ENCODE results near the gene UPP2. TPM values are rescaled to one million over a fixed set of nuclear protein-coding genes. Genes with fewer than 3 reads are reported as not detected.

UPP2 gene
- total RNA-seq, 1 experiment from 2014 or later: not detected

DNA sequence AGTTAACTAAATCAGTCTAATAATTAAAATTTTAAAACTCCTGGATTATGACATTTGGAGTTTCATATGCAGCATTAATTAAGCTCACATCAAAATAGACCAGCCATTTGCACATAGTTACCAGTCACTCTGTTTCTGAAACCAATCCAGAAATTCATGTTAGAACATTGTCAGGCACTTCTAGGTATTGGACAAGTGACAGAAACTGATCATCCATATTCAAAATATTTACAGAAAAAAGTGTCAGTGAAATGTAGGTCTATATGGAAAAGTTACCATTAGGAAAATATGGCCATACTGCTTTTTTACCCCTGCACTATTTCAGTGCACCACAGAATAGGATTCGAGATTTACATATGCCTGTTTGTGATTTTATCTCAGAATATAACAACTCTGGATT lies 33.4 kb downstream of the UPP2 start:
- Histone ChIP-seq H2BK20ac (ENCODE audit: low read depth, low read length, poor library complexity, severe bottlenecking) (no peak overlapping the region), H3K9ac (ENCODE audit: extremely low read depth, insufficient read length, low read length) (no peak overlapping the region), H2BK120ac (ENCODE audit: low read depth, low read length, poor library complexity, severe bottlenecking) (no peak overlapping the region), H3K27ac (ENCODE audit: insufficient read length, low read depth, low read length) (no peak overlapping the region), H3K23me2 (ENCODE audit: insufficient read length, low read depth, low read length, poor library complexity, severe bottlenecking) (no peaks in the 10 kb centered on the region), H2BK15ac (ENCODE audit: low read depth, low read length) (no peak overlapping the region), H3K14ac (ENCODE audit: insufficient read depth, low read length) (no peak overlapping the region), H3K27me3 (ENCODE audit: insufficient read depth, low read length) (no peaks in the 10 kb centered on the region), H3K23ac (ENCODE audit: insufficient read length, low read depth, low read length) (no peak overlapping the region), H3K4me2 (ENCODE audit: insufficient read depth, insufficient read length, low read length) (no peak overlapping the region), H2AK5ac (ENCODE audit: insufficient read length, low read length) (no peak overlapping the region), H3K56ac (ENCODE audit: insufficient read length, low read depth, low read length) (no peak overlapping the region), H4K5ac (ENCODE audit: insufficient read length, low read depth, low read length) (no peak overlapping the region), H3K4ac (ENCODE audit: low read depth, low read length) (no peak overlapping the region), H3K18ac (ENCODE audit: insufficient read length, low read depth, low read length) (no peak overlapping the region), H3K79me1 (ENCODE audit: insufficient read depth, low read depth, low read length, poor library complexity, severe bottlenecking) (no peaks in the 10 kb centered on the region), H3T11ph (ENCODE audit: low read length) (no peak overlapping the region), H2BK5ac (ENCODE audit: insufficient read length, low read length) (no peak overlapping the region), H3K79me2 (ENCODE audit: insufficient read depth, low read length) (no peaks in the 10 kb centered on the region), H2AFZ (ENCODE audit: low read length) (no peak overlapping the region), H4K91ac (ENCODE audit: insufficient read length, low read depth, low read length) (no peak overlapping the region), H4K8ac (replicated peaks; ENCODE audit: insufficient read length, low read depth, low read length) (no peak overlapping the region), H3K4me1 (ENCODE audit: insufficient read depth, low read length) (no peaks in the 10 kb centered on the region; the same call in 1 of the 2 replicates), H4K20me1 (ENCODE audit: control insufficient read depth, insufficient read depth, insufficient read length) (no peaks in the 10 kb centered on the region), H3K9me3 (ENCODE audit: control insufficient read depth, low read depth, low read length) (no peaks in the 10 kb centered on the region), H2BK12ac (ENCODE audit: insufficient read length, low read depth, low read length) (no peak overlapping the region)
- DNase-seq: no peak
- WGBS (ENCODE audit: extremely low coverage, insufficient read length, low lambda C conversion rate): no CpG with 5 or more reads among the region's 1 CpG
- no peak for TF ChIP-seq CTCF (conservative IDR thresholded peaks at IDR 0.05)
- H3K27me3 Mint-ChIP-seq (ENCODE audit: low read depth): no peaks in the 10 kb centered on the region
- no peak overlapping the region for H3K27ac Mint-ChIP-seq
- H3K4me1 Mint-ChIP-seq: peaks cover 2 to 3% of the 10 kb centered on the region in 2 experiments; a peak in 1 of 4 replicates
- no peaks in the 10 kb centered on the region for H3K36me3 Mint-ChIP-seq (ENCODE audit: insufficient read depth in 1 of 3, low read depth in 3 of 3)
- no peak overlapping the region for H3K4me3 Mint-ChIP-seq
- no peaks in the 10 kb centered on the region; a peak in 1 of 5 replicates for H3K9me3 Mint-ChIP-seq
